C4-2B (cell line): ENCODE results near the gene GNMT.

ENCODE experiments used
- H3K27ac ChIP-seq: fragments of 450-650 bp; 2 replicates; pipeline ENCODE4 v1.5.1; 2017
- ZFX ChIP-seq: fragments of 450-650 bp; IDR thresholded peaks from 2 replicates; pipeline ENCODE4 v1.6.1; 2017
- TF ChIP-seq, protein P1 (sequence below): fragments of 450-650 bp; conservative IDR thresholded peaks from 2 replicates; pipeline ENCODE4 v1.5.1; 2017; ENCODE audit warnings: mild to moderate bottlenecking

The GNMT gene

DNA sequence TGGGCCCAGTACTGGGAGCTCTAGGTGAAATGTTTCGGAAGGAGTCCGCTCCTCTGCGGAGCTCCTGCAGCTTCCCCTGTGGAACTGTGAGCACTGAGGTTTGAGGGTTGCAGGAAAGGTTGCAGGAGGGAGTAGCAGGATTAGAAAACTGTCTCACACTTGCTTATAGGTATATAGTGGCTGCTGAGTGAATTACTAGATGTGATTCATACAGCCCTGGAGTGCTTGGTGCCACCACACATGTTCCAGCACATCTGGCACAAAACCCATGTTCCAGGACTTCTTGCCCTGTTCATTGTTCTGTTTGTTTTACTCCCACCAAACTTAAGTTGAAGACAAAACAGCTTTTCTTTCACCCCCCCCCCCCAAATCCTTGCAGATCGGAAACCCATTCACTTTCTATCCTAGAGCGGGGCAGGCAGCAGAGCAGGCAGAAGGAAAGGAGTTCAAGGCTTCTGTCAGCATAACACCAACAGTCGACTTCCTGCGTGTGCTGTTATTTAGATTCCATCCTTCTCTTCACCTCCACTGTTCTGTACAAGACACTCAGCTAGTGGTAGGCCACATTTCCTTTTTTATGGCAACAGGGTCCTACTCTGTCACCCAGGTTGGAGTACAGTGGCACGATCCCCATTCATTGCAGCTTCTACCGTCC is 19.1 kb downstream of the GNMT start:
- no peak for TF ChIP-seq ZFX
- H3K27ac ChIP-seq = peak overlapping the region; percentile 96

DNA sequence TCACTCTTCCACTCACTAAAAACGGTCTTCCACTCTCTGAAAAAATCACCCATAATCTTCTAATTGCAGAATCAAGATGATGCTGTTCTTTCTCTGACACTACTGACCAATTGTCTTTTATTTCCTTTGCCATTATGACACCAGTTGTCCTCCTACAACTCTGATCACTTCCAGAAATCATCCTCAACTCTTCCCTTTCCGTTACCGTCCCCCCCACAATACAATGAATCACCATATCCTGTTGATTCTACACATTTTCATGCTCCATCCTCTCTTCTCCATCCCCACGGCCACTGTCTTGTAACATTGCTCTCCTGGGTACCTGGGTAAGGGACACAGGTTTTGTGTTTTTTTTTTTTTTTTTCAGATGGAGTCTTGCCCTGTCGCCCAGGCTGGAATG is 21.3 kb downstream of the GNMT start:
- TF ChIP-seq ZFX = no peak
- TF ChIP-seq, protein P1, sequence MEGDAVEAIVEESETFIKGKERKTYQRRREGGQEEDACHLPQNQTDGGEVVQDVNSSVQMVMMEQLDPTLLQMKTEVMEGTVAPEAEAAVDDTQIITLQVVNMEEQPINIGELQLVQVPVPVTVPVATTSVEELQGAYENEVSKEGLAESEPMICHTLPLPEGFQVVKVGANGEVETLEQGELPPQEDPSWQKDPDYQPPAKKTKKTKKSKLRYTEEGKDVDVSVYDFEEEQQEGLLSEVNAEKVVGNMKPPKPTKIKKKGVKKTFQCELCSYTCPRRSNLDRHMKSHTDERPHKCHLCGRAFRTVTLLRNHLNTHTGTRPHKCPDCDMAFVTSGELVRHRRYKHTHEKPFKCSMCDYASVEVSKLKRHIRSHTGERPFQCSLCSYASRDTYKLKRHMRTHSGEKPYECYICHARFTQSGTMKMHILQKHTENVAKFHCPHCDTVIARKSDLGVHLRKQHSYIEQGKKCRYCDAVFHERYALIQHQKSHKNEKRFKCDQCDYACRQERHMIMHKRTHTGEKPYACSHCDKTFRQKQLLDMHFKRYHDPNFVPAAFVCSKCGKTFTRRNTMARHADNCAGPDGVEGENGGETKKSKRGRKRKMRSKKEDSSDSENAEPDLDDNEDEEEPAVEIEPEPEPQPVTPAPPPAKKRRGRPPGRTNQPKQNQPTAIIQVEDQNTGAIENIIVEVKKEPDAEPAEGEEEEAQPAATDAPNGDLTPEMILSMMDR = no peak
- H3K27ac ChIP-seq = no peak overlapping the region

DNA sequence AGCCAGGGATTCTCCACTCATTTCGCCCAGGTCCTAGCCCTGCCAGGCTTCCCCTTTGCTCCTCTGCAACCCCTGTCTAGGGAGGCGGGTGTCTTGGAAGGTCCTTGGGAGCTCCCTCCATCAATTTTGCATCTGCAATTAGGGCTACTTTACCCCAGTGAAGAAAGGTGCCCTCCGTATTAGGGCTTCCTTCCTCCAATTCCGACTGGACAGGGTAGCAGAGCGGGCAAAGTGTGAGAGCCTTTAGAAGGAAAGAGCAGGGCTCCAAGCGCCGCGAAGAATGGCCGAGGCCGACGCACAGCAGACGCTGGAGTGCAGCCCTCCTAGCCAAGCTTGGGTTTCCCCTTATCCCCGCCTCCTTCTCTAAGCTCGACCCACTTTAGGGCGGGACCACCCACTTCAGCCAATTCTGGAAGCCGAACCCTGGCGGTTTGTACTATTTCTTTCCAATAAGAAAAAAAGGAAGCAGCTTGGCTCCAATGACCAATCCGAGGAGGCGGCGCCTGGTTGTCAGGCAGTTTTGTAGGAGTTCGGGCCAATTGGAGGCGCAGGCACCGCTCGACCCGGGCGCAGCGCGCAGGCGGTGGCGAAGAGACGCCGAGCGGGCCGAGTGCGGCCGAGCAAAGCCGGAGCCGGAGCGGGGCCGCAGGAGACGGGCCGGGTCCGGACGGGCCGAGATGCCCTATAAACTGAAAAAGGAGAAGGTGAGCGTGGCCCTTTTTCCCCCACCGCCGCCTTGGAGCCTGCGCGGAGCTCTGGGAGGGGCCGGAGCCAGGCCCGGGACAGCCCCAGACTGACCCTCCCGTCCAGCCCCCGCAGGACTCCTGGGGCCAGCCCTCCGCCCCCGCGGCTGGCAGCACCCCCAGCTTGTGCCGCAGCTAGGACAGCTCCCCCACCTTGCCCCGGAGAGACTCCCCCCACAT is 23.7 kb downstream of the GNMT start, which contains the start of gene PPP2R5D:
TSS of gene PPP2R5D (plus strand) at position 570 of the 923 bp plus-strand sequence. CDS start at position 678, 108 bp downstream.
- H3K27ac ChIP-seq = peak within 1 kb of the TSS; percentile 87
- TF ChIP-seq ZFX = peak; percentile 51; the same call in 1 of the 2 replicates
- TF ChIP-seq, protein P1 = no peak

DNA sequence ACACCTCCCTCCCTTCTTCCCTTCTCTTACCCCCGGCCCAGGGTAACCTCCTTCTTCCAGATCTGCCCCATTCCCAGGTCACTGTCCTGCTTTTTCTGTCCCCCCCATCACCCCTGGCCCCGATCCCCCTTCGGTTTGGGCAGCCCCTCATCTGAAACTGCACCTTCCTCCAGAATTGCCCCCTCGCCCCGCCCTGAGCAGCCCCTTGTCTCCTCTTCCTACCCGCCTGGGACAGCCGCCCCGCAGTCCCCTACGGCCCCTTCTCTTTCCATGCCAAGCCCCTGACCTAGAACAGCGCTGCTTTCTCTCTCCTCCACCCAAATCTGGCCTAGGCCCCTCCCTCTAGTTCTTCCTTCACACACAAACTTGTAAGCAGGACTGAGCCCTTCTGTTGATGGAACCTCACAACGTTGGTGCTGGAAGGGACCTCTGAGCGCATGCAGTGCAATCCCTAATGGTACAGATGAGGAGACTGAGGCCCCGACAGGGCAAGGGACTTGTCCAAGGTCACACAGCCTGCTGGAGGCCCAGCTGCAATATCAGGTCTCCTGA is 24.4 kb downstream of the GNMT start:
- peak overlapping the region; percentile 87 for H3K27ac ChIP-seq
- TF ChIP-seq ZFX = no peak
- TF ChIP-seq, protein P1 = no peak

DNA sequence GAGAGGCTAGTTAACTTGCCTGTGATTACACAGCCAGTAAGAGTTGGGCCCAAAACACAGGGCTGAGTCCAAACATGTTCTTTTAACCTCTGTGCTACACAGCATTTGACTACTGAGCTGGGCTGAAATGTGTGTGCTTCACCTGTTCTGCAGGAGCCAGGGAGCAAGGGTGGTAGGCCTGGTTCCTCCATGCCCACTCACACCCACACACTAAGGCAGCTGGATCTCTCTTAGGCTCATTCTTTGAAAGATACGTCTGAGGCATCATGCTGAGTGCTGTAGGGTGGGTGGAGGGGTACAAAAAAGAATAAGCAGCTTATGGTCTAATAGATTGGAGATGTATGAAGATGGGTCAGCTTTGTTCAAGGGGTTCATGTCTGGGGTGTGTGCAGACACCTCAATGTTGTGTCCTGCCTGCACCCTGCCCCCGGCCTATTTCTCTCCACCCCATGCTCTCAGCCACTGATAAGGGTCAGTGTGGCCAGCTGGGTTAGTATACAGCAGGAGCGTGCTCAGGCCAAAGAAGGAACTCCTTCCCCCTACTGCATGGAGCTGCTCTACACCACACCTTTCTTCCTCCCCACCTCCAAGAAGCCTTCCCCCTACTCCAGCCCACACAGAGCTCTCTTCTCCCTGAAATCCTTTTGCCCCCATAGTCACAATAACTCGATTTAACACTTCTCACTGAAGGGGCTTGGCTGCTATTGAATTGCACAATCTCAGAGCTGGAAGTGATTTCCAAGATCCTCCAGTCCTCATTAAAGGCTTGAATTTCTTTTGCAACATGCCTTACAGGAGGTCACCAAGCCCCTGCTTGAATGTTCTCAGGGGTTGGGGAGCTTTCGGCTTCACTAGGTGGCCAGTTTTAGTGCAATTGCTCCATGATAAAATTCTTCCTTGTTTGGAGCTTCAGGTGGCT is 27.2 kb downstream of the GNMT start:
- TF ChIP-seq, protein P1 = no peak
- no peak for TF ChIP-seq ZFX
- no peak overlapping the region for H3K27ac ChIP-seq

DNA sequence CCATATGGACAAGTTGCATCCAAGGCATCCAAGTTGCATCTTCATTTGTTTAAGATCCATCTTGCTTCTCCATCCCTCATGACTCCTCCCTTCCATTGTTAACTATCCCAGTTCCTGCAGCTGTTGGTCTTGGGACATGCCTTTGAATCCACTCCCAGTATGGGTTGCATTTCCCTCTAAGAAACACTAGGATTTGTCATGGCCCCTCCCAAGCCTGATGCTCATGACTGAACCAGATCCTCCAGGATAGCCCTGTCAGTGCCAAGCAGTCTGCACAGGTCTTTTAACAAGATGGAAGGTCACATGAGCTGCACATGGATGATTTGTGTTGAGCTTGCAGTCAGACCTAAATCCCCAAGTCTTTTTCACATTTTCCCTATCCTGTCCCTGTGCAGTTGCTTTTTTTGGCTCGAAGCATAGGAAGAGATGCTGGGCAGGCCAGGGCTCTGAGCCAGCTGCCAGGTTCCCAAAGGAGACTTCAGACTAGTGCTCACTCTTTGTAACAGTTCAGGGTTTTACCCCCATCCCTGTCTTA is 28.0 kb downstream of the GNMT start:
- H3K27ac ChIP-seq = no peak overlapping the region
- TF ChIP-seq ZFX = no peak
- TF ChIP-seq, protein P1 = no peak

DNA sequence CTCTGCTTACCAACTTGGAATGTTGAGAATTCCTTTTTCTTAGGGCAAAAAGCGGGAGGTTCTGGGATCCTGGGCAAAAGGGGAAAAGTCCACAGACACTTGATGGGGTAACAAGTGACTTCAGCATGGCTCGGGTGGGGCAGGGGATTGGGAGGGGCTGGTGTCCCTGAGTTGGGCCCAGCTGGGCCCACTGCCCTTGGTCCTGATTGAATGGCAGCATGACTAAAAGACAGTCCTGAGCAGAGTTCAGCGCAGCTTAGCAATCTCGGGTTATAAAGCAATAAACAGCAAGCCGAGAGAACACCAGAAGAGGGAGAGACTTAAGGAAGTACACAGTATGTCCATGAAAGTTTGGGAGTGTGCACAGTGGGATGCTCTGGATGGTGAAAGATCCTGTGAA is 29.4 kb downstream of the GNMT start:
- no peak for TF ChIP-seq ZFX
- TF ChIP-seq, protein P1 = no peak
- H3K27ac ChIP-seq = no peak overlapping the region
